SK-N-SH treated with all-trans-retinoic acid at 6 μM for 48 hours (cell line): ENCODE results near the gene CTSA.

Experiments
- BACH2 ChIP-seq: fragments of 250-450 bp; sonication (Bioruptor Pico); IDR thresholded peaks from 2 replicates; pipeline ENCODE4 v1.9.0; 2021; ENCODE audit warnings: mild to moderate bottlenecking, borderline replicate concordance
- CREB5 ChIP-seq: fragments of 250-450 bp; sonication (Bioruptor Pico); IDR thresholded peaks from 2 replicates; pipeline ENCODE4 v1.5.1; 2020; ENCODE audit warnings: low read depth, mild to moderate bottlenecking, moderate library complexity
- ISL1 ChIP-seq: fragments of 250-450 bp; sonication (Bioruptor Pico); IDR thresholded peaks from 2 replicates; pipeline ENCODE4 v2.1.2; 2022; ENCODE audit warnings: mild to moderate bottlenecking, moderate library complexity
- PATZ1 ChIP-seq: fragments of 250-450 bp; sonication (Bioruptor Pico); IDR thresholded peaks from 2 replicates; pipeline ENCODE4 v1.8.0; 2020; ENCODE audit warnings: mild to moderate bottlenecking, moderate library complexity, borderline replicate concordance
- RARB ChIP-seq: fragments of 250-450 bp; sonication (Bioruptor Pico); IDR thresholded peaks from 2 replicates; pipeline ENCODE4 v1.8.0; 2021; ENCODE audit warnings: mild to moderate bottlenecking, moderate library complexity
- TCF4 ChIP-seq: fragments of 250-450 bp; sonication (Bioruptor Pico); IDR thresholded peaks from 2 replicates; pipeline ENCODE4 v1.8.0; 2021; ENCODE audit warnings: mild to moderate bottlenecking, moderate library complexity, borderline replicate concordance
- ZC3H10 ChIP-seq: fragments of 250-450 bp; sonication (Bioruptor Pico); IDR thresholded peaks from 2 replicates; pipeline ENCODE4 v1.5.1; 2021; ENCODE audit warnings: mild to moderate bottlenecking, moderate library complexity
- ZNF565 ChIP-seq: fragments of 450-650 bp; formaldehyde crosslinking; conservative IDR thresholded peaks from 2 replicates; pipeline ENCODE4 v1.5.0; 2020; ENCODE audit warnings: low read depth, mild to moderate bottlenecking, moderate library complexity
- ZNF70 ChIP-seq: fragments of 450-650 bp; formaldehyde crosslinking; IDR thresholded peaks from 2 replicates; pipeline ENCODE4 v1.5.0; 2020; ENCODE audit warnings: mild to moderate bottlenecking, moderate library complexity

GRCh38 chr20:45920462-45921336 lies 29.6 kb downstream of the CTSA start:
- TF ChIP-seq PATZ1 (CRISPR knock-in tag) (no peak), CREB5 (CRISPR knock-in tag) (no peak), BACH2 (CRISPR knock-in tag) (no peak), ZNF565 (CRISPR knock-in tag) (no peak), RARB (CRISPR knock-in tag) (no peak), ZNF70 (CRISPR knock-in tag) (no peak), TCF4 (CRISPR knock-in tag) (no peak), ISL1 (CRISPR knock-in tag) (no peak), ZC3H10 (CRISPR knock-in tag) (no peak)
